Measurements from ENCODE around the gene KRT16. TPM values are rescaled to one million over a fixed set of nuclear protein-coding genes. Genes with fewer than 3 reads are reported as not detected.

Gene KRT16
- total RNA-seq, 4 donors from 2014 or later, result 1.1 to 78.8 (median 13.5) TPM

DNA sequence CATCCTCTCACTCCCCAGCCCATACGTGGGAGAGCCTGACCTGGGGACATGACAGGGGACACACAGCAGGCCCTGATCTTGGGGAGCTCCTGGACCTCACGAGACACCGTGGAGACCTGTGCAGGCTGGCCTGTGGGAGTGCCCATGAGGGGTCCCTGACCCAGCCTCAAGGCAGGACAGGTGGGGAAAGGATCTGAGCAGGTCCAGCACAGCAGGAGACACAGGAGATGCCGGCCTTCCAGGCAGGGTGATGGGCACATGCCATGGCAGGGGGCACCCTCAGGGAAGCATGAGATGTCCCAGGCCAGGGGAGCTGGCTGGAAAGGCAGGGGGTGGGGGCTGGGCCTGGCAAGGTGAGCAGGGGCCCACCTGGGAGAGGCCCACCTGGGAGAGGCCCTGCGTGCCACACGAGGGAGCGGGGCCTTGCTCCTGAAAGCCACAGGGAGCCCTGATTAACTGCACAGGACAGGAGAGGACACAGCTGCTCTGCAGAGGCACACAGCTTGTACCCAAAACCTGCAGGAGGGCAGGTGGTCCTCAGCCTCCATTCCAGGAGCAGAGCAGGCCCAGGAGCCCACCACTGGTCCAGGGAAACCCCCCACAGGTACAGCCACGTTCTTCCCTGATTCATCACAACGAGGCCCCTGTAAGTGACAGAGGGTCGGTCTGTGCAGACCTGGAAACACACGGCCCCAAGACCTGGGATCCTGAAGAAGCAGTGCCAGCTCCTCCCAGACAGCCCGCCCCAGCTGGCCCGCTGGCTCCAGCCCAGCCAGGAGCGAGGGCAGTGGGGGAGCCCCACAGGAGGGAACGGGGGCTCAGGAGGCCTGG is 38.4 kb upstream of the KRT16 start:
- H3K9me3 ChIP-seq, result no peaks in the 10 kb centered on the region
- WGBS, 2 donors (ENCODE audit: low coverage in 1 of 2), result 86% methylated on average over 1 of the region's 15 CpGs; no CpG with 5 or more reads in 1 of the 2 donors
- H3K4me1 ChIP-seq, result peaks cover 0 to 59% (median 12%) of the 10 kb centered on the region in 3 donors
- no peaks in the 10 kb centered on the region for H3K36me3 ChIP-seq
- H3K27me3 ChIP-seq, result no peaks in the 10 kb centered on the region
- H3K27ac ChIP-seq, result peak overlapping the region in 3 of 4 donors; percentile 69 to 76 (median 74)
- no peak for TF ChIP-seq EP300 (IDR thresholded peaks at IDR 0.05)
- no peak for TF ChIP-seq POLR2A (IDR thresholded peaks at IDR 0.05)
- ATAC-seq, result no peak
- peak overlapping the region in 1 of 2 donors; percentile 32 for H3K4me3 ChIP-seq

DNA sequence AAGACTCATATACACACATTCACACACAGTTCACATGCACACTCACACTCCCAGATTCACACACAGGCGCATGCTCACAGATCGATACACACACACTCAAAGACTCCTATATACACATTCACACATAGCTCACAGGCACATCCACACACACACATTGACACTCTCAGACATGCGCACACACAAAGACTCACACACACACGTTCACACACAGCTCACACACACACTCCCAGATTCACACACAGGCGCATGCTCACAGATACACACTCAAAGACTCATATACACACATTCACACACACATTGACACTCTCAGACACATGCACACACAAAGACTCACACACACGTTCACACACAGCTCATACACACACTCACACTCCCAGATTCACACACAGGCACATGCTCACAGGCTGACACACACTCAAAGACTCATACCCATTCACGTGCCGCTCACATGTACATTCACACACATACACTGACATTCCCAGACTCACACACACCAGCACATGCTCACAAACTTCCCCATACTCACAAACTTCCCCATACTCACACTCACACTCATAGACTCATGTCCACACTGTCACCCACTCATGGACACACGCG is 37.5 kb upstream of the KRT16 start:
- 88 to 91% methylated on average over 7 to 10 of the region's 10 CpGs for whole genome bisulfite sequencing, 2 donors (ENCODE audit: low coverage in 1 of 2)
- H3K27ac ChIP-seq, result no peak overlapping the region
- H3K9me3 ChIP-seq, result no peaks in the 10 kb centered on the region
- ATAC-seq, result no peak
- no peak overlapping the region for H3K4me3 ChIP-seq
- peaks cover 0 to 58% (median 5%) of the 10 kb centered on the region in 3 donors for H3K4me1 ChIP-seq
- H3K36me3 ChIP-seq, result no peaks in the 10 kb centered on the region
- H3K27me3 ChIP-seq, result no peaks in the 10 kb centered on the region
- TF ChIP-seq EP300 (IDR thresholded peaks at IDR 0.05), result no peak
- TF ChIP-seq POLR2AphosphoS5 (IDR thresholded peaks at IDR 0.05), result no peak
- no peak for TF ChIP-seq CTCF (IDR thresholded peaks at IDR 0.05)
- no peak for TF ChIP-seq POLR2A (IDR thresholded peaks at IDR 0.05)

DNA sequence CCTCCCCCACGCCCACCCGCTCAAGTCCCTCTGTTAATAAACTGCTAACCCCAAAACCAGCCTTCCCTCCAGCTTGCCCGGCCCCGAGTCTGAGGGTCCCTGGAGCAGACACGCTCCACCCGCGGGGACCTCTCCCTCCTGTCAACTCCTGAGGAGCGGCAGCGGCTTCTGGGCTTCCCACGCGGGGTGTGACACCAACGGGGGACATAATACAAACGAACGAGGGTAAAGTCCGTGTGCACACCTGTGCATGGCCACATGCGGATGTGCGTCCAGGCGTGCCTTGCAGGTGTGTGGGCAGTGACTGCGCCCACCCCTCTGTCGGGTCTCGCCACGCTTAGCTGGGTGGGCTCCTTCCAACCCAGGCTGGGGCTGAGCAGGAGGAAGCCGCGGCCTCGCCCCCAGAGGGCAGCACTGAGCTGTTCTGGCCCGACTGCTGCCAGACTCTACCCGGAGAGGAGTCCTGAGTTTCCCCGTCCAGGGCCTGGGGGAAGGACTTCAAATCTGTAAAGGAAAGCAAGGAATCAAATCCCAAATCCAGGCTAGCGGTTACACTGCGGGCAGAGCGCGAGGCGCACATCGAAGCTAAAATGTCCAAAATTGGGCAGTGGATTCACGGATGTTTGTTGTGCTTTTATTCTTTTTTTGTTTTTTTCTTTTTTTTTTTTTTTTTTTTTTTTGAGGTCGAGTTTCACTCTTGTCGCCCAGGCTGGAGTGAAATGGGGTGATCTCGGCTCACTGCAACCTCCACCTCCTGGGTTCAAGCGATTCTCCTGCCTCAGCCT is 36.0 kb upstream of the KRT16 start:
- Histone ChIP-seq H3K36me3 (no peaks in the 10 kb centered on the region), H3K9me3 (no peaks in the 10 kb centered on the region), H3K4me1 (peaks cover 0 to 48% (median 5%) of the 10 kb centered on the region in 3 donors), H3K27me3 (no peaks in the 10 kb centered on the region), H3K4me3 (peak overlapping the region; percentile 1 to 38), H3K27ac (peak overlapping the region in 3 of 4 donors; percentile 5 to 68 (median 44))
- ATAC-seq, result peak; percentile 90
- WGBS, 2 donors (ENCODE audit: low coverage in 1 of 2), result 4 to 12% methylated on average over 10 to 17 of the region's 39 CpGs
- no peak for TF ChIP-seq POLR2AphosphoS5 (IDR thresholded peaks at IDR 0.05)
- peak in 3 of 4 experiments; percentile 90 to 93 (median 92) for TF ChIP-seq CTCF (IDR thresholded peaks at IDR 0.05)
- TF ChIP-seq EP300 (IDR thresholded peaks at IDR 0.05), result no peak
- TF ChIP-seq POLR2A (IDR thresholded peaks at IDR 0.05), result no peak

GRCh38 chr17:41647940-41648410 is 35.4 kb upstream of the KRT16 start:
- Histone ChIP-seq H3K27ac (peak overlapping the region in 3 of 4 donors; percentile 5 to 68 (median 44)), H3K27me3 (no peaks in the 10 kb centered on the region), H3K4me1 (peaks cover 0 to 48% (median 5%) of the 10 kb centered on the region in 3 donors), H3K36me3 (no peaks in the 10 kb centered on the region), H3K4me3 (peak overlapping the region; percentile 1 to 38), H3K9me3 (no peaks in the 10 kb centered on the region)
- TF ChIP-seq CTCF (IDR thresholded peaks at IDR 0.05) (peak in 3 of 4 experiments; percentile 92 to 95 (median 93)), POLR2A (IDR thresholded peaks at IDR 0.05) (no peak), EP300 (IDR thresholded peaks at IDR 0.05) (no peak), POLR2AphosphoS5 (IDR thresholded peaks at IDR 0.05) (no peak)
- ATAC-seq, result peak; percentile 72
- WGBS, 2 donors (ENCODE audit: low coverage in 1 of 2), result 6% methylated on average over 5 of the region's 22 CpGs; no CpG with 5 or more reads in 1 of the 2 donors
